Smooth muscle cell (in vitro differentiated cells): ENCODE data around the gene GID8. TPM values are rescaled to one million over a fixed set of nuclear protein-coding genes. Genes with fewer than 3 reads are reported as not detected.

Source experiments
- DNase-seq: peaks from one replicate; lab custom pipeline; 2025; ENCODE audit not compliant: unreplicated experiment; lab: John Stamatoyannopoulos, UW
- H2AFZ ChIP-seq: fragments of 200-600 bp; sonication (generic); 2 replicates; pipeline ENCODE4 v1.6.0; 2016; ENCODE audit warnings: antibody characterized with exemption, low read depth, mild to moderate bottlenecking
- H3F3A ChIP-seq: fragments of 200-600 bp; sonication (generic); 2 replicates; pipeline ENCODE4 v1.6.0; 2017; ENCODE audit warnings: antibody characterized with exemption, low read depth
- H3K27ac ChIP-seq: fragments of 200-600 bp; sonication (generic); 2 replicates; pipeline ENCODE4 v1.5.1; 2016; ENCODE audit warnings: low read depth, mild to moderate bottlenecking
- H3K27me3 ChIP-seq: fragments of 200-600 bp; sonication (generic); 2 replicates; pipeline ENCODE4 v1.6.1; 2016; ENCODE audit warnings: low read depth, mild to moderate bottlenecking
- H3K36me3 ChIP-seq: fragments of 200-600 bp; sonication (generic); 2 replicates; pipeline ENCODE4 v1.5.1; 2016; ENCODE audit warnings: low read depth
- H3K4me1 ChIP-seq: fragments of 200-600 bp; sonication (generic); 2 replicates; pipeline ENCODE4 v1.5.1; 2016; ENCODE audit warnings: low read depth
- H3K4me2 ChIP-seq: fragments of 200-600 bp; sonication (generic); 2 replicates; pipeline ENCODE4 v1.6.0; 2016; ENCODE audit warnings: mild to moderate bottlenecking
- H3K4me3 ChIP-seq: fragments of 200-600 bp; sonication (generic); 2 replicates; pipeline ENCODE4 v1.5.1; 2016; ENCODE audit warnings: mild to moderate bottlenecking
- H3K79me2 ChIP-seq: fragments of 200-600 bp; sonication (generic); 2 replicates; pipeline ENCODE4 v1.6.0; 2016; ENCODE audit warnings: low read depth, mild to moderate bottlenecking
- H3K9ac ChIP-seq: fragments of 200-600 bp; sonication (generic); 2 replicates; pipeline ENCODE4 v1.6.0; 2016; ENCODE audit warnings: low read depth
- H3K9me3 ChIP-seq: fragments of 200-600 bp; sonication (generic); replicated peaks from 2 replicates; pipeline ENCODE4 v1.5.1; 2016; ENCODE audit warnings: low read depth
- H4K20me1 ChIP-seq: fragments of 200-600 bp; sonication (generic); 2 replicates; pipeline ENCODE4 v1.6.0; 2016; ENCODE audit warnings: low read depth
- WGBS: methylation state at CpG from one replicate; pipeline ENCODE4 v1.1.7; 2016; ENCODE audit warnings: low lambda C conversion rate; 5-methylcytosine and 5-hydroxymethylcytosine counted together
- polyA plus RNA-seq: library from polyadenylated mRNA; unstranded; fragments of >200 nt; fragmentation: Nextera tagmentation; extraction: Ambion mirVana; gene quantifications from 2 replicates; pipeline ENCODE4 v1.2.1, GENCODE V29; 2016
- total RNA-seq: library from RNA; depleted of rRNA; stranded (reverse); fragments of >200 nt; gene quantifications from 2 replicates; pipeline ENCODE4 v1.2.3, GENCODE V29; 2014
- TF ChIP-seq, protein P1 (sequence below): fragments of 200-600 bp; sonication (generic); IDR thresholded peaks from 2 replicates; pipeline ENCODE4 v1.5.1; 2017; ENCODE audit warnings: borderline replicate concordance, mild to moderate bottlenecking, antibody characterized with exemption; ENCODE audit not compliant: insufficient read depth, poor library complexity, severe bottlenecking

Gene GID8
- total and polyA plus RNA-seq, 2 experiments from 2014 or later = 13.9 to 23.5 TPM

- Histone ChIP-seq H3F3A (peaks cover 28% of the 10 kb centered on the region), H4K20me1 (peaks cover 80% of the 10 kb centered on the region), H2AFZ (no peak overlapping the region), H3K4me1 (peaks cover 34% of the 10 kb centered on the region), H3K4me2 (peak overlapping the region; percentile 89), H3K4me3 (peak overlapping the region; percentile 61), H3K36me3 (no peaks in the 10 kb centered on the region), H3K79me2 (peaks cover 94% of the 10 kb centered on the region), H3K9ac (peak overlapping the region; percentile 63), H3K27me3 (no peaks in the 10 kb centered on the region), H3K9me3 (no peaks in the 10 kb centered on the region), H3K27ac (peak overlapping the region; percentile 80)
- DNase-seq = no peak
- WGBS = 41% methylated on average over 14 of the region's 14 CpGs
- TF ChIP-seq, protein P1, sequence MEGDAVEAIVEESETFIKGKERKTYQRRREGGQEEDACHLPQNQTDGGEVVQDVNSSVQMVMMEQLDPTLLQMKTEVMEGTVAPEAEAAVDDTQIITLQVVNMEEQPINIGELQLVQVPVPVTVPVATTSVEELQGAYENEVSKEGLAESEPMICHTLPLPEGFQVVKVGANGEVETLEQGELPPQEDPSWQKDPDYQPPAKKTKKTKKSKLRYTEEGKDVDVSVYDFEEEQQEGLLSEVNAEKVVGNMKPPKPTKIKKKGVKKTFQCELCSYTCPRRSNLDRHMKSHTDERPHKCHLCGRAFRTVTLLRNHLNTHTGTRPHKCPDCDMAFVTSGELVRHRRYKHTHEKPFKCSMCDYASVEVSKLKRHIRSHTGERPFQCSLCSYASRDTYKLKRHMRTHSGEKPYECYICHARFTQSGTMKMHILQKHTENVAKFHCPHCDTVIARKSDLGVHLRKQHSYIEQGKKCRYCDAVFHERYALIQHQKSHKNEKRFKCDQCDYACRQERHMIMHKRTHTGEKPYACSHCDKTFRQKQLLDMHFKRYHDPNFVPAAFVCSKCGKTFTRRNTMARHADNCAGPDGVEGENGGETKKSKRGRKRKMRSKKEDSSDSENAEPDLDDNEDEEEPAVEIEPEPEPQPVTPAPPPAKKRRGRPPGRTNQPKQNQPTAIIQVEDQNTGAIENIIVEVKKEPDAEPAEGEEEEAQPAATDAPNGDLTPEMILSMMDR = no peak
Measured at GRCh38 chr20:62928246-62928939, 9.6 kb upstream of the GID8 start.

GRCh38 chr20:62929051-62929538 is 8.9 kb upstream of the GID8 start:
- 2% methylated on average over 44 of the region's 44 CpGs for WGBS
- peak overlapping the region; percentile 63 for H3K9ac ChIP-seq
- no peaks in the 10 kb centered on the region for H3K27me3 ChIP-seq
- H3K27ac ChIP-seq = peak overlapping the region; percentile 80
- no peaks in the 10 kb centered on the region for H3K9me3 ChIP-seq
- TF ChIP-seq, protein P1 = no peak
- H3K4me2 ChIP-seq = peak overlapping the region; percentile 89
- H3K4me1 ChIP-seq = peaks cover 27% of the 10 kb centered on the region
- DNase-seq = peak; percentile 43
- peaks cover 21% of the 10 kb centered on the region for H3F3A ChIP-seq
- H3K4me3 ChIP-seq = peak overlapping the region; percentile 61
- peaks cover 80% of the 10 kb centered on the region for H4K20me1 ChIP-seq
- peak overlapping the region; percentile 6 for H2AFZ ChIP-seq
- no peaks in the 10 kb centered on the region for H3K36me3 ChIP-seq
- peaks cover 94% of the 10 kb centered on the region for H3K79me2 ChIP-seq

DNA sequence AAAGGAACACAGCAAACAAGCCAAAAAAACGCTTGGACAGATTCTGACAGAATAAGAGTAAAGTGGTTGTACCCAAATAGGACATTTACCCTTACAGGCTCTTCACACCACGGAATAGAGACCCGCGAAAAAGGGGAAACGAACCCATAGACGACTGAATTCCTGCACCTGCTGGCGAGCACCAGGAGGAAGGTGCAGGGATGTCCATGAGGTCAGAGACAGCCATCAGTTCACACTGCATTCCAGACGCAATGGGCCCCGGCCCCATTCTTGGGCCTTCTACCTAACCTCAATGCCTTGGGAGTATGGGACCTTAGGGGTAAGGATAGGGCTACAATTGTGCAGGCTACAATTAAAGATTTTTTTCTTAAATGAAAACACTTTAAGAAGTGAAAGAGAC is 6.5 kb upstream of the GID8 start:
- Histone ChIP-seq H4K20me1 (peaks cover 86% of the 10 kb centered on the region), H3K79me2 (peaks cover 96% of the 10 kb centered on the region), H3K36me3 (no peaks in the 10 kb centered on the region), H3K4me2 (no peak overlapping the region), H3K27ac (peak overlapping the region; percentile 80), H3K4me1 (peaks cover 29% of the 10 kb centered on the region), H2AFZ (no peak overlapping the region), H3F3A (peaks cover 22% of the 10 kb centered on the region), H3K9me3 (no peaks in the 10 kb centered on the region), H3K4me3 (no peak overlapping the region), H3K27me3 (no peaks in the 10 kb centered on the region), H3K9ac (no peak overlapping the region)
- 85% methylated on average over 9 of the region's 9 CpGs for WGBS
- TF ChIP-seq, protein P1 = no peak
- no peak for DNase-seq
